ENCODE data around the gene CNOT11. TPM values are rescaled to one million over a fixed set of nuclear protein-coding genes. Genes with fewer than 3 reads are reported as not detected.

Gene CNOT11
- total RNA-seq, 2 donors from 2014 or later, result 58.3 to 71.1 TPM

DNA sequence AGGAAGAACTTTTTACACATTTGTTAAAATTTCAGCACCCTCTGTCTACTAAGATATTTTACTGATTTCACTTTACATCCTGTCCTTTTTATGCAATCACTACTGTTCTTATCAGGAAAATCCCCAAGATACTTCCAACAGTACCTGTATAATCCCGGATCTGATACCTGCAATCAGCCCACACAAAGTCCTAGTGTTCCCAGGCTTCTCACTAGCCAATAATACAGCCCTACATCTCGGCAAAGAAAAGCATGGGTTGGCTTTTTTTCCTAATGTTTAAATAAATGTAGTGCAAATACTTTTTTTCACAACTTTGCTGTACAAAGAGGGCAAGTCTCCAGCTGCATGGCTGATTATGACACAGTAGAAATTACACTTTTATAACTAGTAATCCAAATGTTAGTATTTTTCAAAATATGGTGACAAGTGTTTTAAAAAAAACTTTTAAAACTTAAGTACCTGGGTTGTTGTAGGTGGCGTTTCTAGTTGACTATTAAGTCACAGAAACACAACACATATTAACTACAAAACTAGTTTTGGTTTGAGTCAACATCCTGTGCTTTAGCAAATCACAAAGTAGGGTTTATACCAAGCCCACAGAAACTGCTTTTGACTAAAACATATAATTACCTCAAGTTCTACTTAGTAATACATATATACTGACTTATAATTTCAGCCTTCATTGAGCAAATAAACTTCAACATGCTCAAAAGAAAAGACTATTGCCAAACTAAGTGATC lies 19.5 kb downstream of the CNOT11 start:
- no peaks in the 10 kb centered on the region for H3K4me1 ChIP-seq
- H3K36me3 ChIP-seq, result peaks cover 25% of the 10 kb centered on the region
- no peak overlapping the region for H3K9ac ChIP-seq (ENCODE audit: low read depth in 2 of 2, low read length in 2 of 2)
- H3K4me3 ChIP-seq, result no peak overlapping the region
- no peak overlapping the region for H3K27ac ChIP-seq
- no peaks in the 10 kb centered on the region for H3K27me3 ChIP-seq
- TF ChIP-seq CTCF (IDR thresholded peaks at IDR 0.05), result no peak
- DNase-seq, result no peak
- H3K9me3 ChIP-seq, result no peaks in the 10 kb centered on the region
- intact Hi-C loops (cut with DNase I), result no loop called here

GRCh38 chr2:101273056-101273455 lies 20.4 kb downstream of the CNOT11 start:
- Histone ChIP-seq H3K4me1 (no peaks in the 10 kb centered on the region), H3K9ac (ENCODE audit: low read depth in 2 of 2, low read length in 2 of 2) (no peak overlapping the region), H3K36me3 (peaks cover 25% of the 10 kb centered on the region), H3K9me3 (no peaks in the 10 kb centered on the region), H3K4me3 (no peak overlapping the region), H3K27ac (no peak overlapping the region), H3K27me3 (no peaks in the 10 kb centered on the region)
- intact Hi-C loops (cut with DNase I), result no loop called here
- no peak for DNase-seq
- TF ChIP-seq CTCF (IDR thresholded peaks at IDR 0.05), result no peak

DNA sequence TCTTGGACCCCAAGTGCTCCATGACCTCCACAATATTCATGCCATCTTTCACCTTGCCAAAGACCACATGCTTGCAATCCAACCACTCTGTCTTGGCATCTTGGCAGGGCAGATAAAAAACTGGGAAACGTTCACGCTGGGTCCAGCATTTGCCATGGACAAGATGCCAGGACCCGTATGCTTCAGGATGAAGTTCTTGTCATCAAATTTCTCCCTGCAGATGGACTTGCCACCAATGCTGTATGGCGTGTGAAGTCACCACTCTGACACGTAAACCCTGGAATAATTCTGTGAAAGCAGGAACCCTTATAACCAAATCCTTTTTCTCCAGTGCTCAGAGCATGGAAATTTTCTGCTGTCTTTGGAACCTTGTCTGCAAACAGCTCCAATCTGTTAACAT lies 21.5 kb downstream of the CNOT11 start:
- Histone ChIP-seq H3K4me3 (no peak overlapping the region), H3K27ac (no peak overlapping the region), H3K27me3 (no peaks in the 10 kb centered on the region), H3K9ac (ENCODE audit: low read depth in 2 of 2, low read length in 2 of 2) (no peak overlapping the region), H3K9me3 (no peaks in the 10 kb centered on the region), H3K36me3 (peaks cover 22% of the 10 kb centered on the region), H3K4me1 (no peaks in the 10 kb centered on the region)
- DNase-seq, result no peak
- intact Hi-C loops (cut with DNase I), result no loop called here
- TF ChIP-seq CTCF (IDR thresholded peaks at IDR 0.05), result no peak

GRCh38 chr2:101277111-101277510 lies 24.4 kb downstream of the CNOT11 start:
- Histone ChIP-seq H3K36me3 (peaks cover 19% of the 10 kb centered on the region), H3K9me3 (no peaks in the 10 kb centered on the region), H3K9ac (ENCODE audit: low read depth in 2 of 2, low read length in 2 of 2) (no peak overlapping the region), H3K27me3 (no peaks in the 10 kb centered on the region), H3K4me3 (no peak overlapping the region), H3K27ac (no peak overlapping the region), H3K4me1 (no peaks in the 10 kb centered on the region)
- intact Hi-C loops (cut with DNase I), result no loop called here
- TF ChIP-seq CTCF (IDR thresholded peaks at IDR 0.05), result peak; percentile 11
- no peak for DNase-seq

GRCh38 chr2:101278925-101279324 lies 26.2 kb downstream of the CNOT11 start:
- no peaks in the 10 kb centered on the region for H3K9me3 ChIP-seq
- intact Hi-C loops (cut with DNase I), result no loop called here
- no peak overlapping the region for H3K9ac ChIP-seq (ENCODE audit: low read depth in 2 of 2, low read length in 2 of 2)
- no peak overlapping the region for H3K27ac ChIP-seq
- H3K4me3 ChIP-seq, result no peak overlapping the region
- no peak for DNase-seq
- peaks cover 11% of the 10 kb centered on the region for H3K36me3 ChIP-seq
- TF ChIP-seq CTCF (IDR thresholded peaks at IDR 0.05), result no peak
- no peaks in the 10 kb centered on the region for H3K4me1 ChIP-seq
- no peaks in the 10 kb centered on the region for H3K27me3 ChIP-seq

Data from colonic mucosa (tissue), 4 donors.